HCT116 (cell line): ENCODE measurements around the gene ZNF554. TPM values are rescaled to one million over a fixed set of nuclear protein-coding genes. Genes with fewer than 3 reads are reported as not detected.

Source experiments
- ATAC-seq: fragments of 200-7000 bp; cut with Tn5 transposase; 2 replicates; pipeline ENCODE4 v1.9.1; 2020; ENCODE audit warnings: mild to moderate bottlenecking, moderate library complexity
- BruUV-seq: library from RNA; stranded (reverse); fragments of 400-500 nt; replicated peaks from 2 replicates; lab custom pipeline; 2021; lab: Mats Ljungman, UMichigan
- CTCF ChIA-PET: fragments of 300-600 bp; sonication (Branson Sonifier 250); formaldehyde crosslinking; loops from one replicate; lab custom pipeline; 2021; ENCODE audit warnings: antibody characterized with exemption; lab: Charles Lee
- POLR2A ChIA-PET: fragments of 300-600, 350-600 bp; sonication (Branson Sonifier 250); formaldehyde crosslinking; loops from one replicate; lab custom pipeline; 2021; ENCODE audit warnings: antibody characterized with exemption; lab: Charles Lee
- RAD21 ChIA-PET, 2 experiments: fragments of 300-600 bp; sonication (Branson Sonifier 250); formaldehyde crosslinking; loops; one replicate each; lab custom pipeline; 2023; ENCODE audit warnings: low total read pairs in 2 of 2; ENCODE audit not compliant: uncharacterized antibody in 2 of 2, unreplicated experiment in 2 of 2, low non-redundant PET in 1 of 2; lab: Charles Lee
- DNase-seq: peaks from one replicate; pipeline ENCODE4 v3.0.0-alpha.2; 2010; ENCODE audit warnings: low read depth, low spot score
- H2AFZ ChIP-seq: fragments of 200-600 bp; shearing (Covaris generic), sonication (generic); 2 replicates; pipeline ENCODE4 v1.6.1; 2017; ENCODE audit warnings: low read depth, mixed run types, mixed read lengths, antibody characterized with exemption, low read length; ENCODE audit not compliant: poor library complexity, severe bottlenecking
- H3K27ac ChIP-seq: 2 replicates; pipeline ENCODE4 v1.5.1; 2012; ENCODE audit warnings: low read depth, low read length
- H3K27me3 ChIP-seq: fragments of 200-600 bp; sonication (generic); 2 replicates; pipeline ENCODE4 v1.6.1; 2016; ENCODE audit warnings: mixed run types, low read length, mixed read lengths; ENCODE audit not compliant: insufficient read depth
- H3K36me3 ChIP-seq, 2 experiments: fragments of 200-500 bp in 1 of 2; fragments of 200-600 bp in 1 of 2; sonication (Bioruptor generic) in 1 of 2; sonication (generic) in 1 of 2; 2 replicates each; pipeline versions ENCODE4 v1.5.1 to v1.6.1; 2014 to 2016; ENCODE audit warnings: low read length in 2 of 2, inconsistent platforms in 1 of 2, mixed read lengths in 1 of 2, mixed run types in 1 of 2; ENCODE audit not compliant: insufficient read depth in 2 of 2, control insufficient read depth in 1 of 2
- H3K4me1 ChIP-seq, 2 experiments: fragments of 200-600 bp in 1 of 2; sonication (generic) in 1 of 2; 2 replicates each; pipeline versions ENCODE4 v1.5.1 to v1.6.1; 2012 to 2017; ENCODE audit warnings: low read length in 2 of 2, inconsistent platforms in 1 of 2, mild to moderate bottlenecking in 1 of 2, mixed read lengths in 1 of 2, mixed run types in 1 of 2, moderate library complexity in 1 of 2; ENCODE audit not compliant: insufficient read depth in 2 of 2, control insufficient read depth in 1 of 2
- H3K4me2 ChIP-seq: fragments of 200-600 bp; sonication (generic); 2 replicates; pipeline ENCODE4 v1.6.1; 2017; ENCODE audit warnings: mixed run types, low read length, mixed read lengths
- H3K4me3 ChIP-seq, 2 experiments: fragments of 200-600 bp in 1 of 2; sonication (generic) in 1 of 2; replicated peaks in 1 of 2; 2 replicates each; pipeline ENCODE4 v1.5.1; 2011 to 2016; ENCODE audit warnings: low read length in 2 of 2, control low read depth in 1 of 2, low read depth in 1 of 2, mild to moderate bottlenecking in 1 of 2, mixed read lengths in 1 of 2, mixed run types in 1 of 2
- H3K79me2 ChIP-seq: fragments of 200-600 bp; sonication (generic); 2 replicates; pipeline ENCODE4 v1.6.1; 2017; ENCODE audit warnings: mild to moderate bottlenecking, mixed run types, low read length, moderate library complexity, mixed read lengths; ENCODE audit not compliant: insufficient read depth
- H3K9ac ChIP-seq: fragments of 200-600 bp; sonication (generic); 2 replicates; pipeline ENCODE4 v1.6.1; 2016; ENCODE audit warnings: low read length, mixed read lengths
- H3K9me2 ChIP-seq: fragments of 200-600 bp; sonication (generic), shearing (Covaris generic); 2 replicates; pipeline ENCODE4 v1.6.1; 2017; ENCODE audit warnings: mixed run types, mild to moderate bottlenecking, moderate library complexity; ENCODE audit not compliant: insufficient read depth
- H3K9me3 ChIP-seq, 2 experiments: fragments of 200-500 bp in 1 of 2; fragments of 200-600 bp in 1 of 2; sonication (Bioruptor generic) in 1 of 2; sonication (generic) in 1 of 2; 2 replicates each; pipeline ENCODE4 v1.6.1; 2014 to 2017; ENCODE audit warnings: low read length in 2 of 2, mixed read lengths in 2 of 2, inconsistent platforms in 1 of 2, low read depth in 1 of 2, mild to moderate bottlenecking in 1 of 2, mixed run types in 1 of 2, moderate library complexity in 1 of 2; ENCODE audit not compliant: control insufficient read depth in 1 of 2, insufficient read depth in 1 of 2
- H4K20me1 ChIP-seq: fragments of 200-600 bp; sonication (generic), shearing (Covaris generic); 2 replicates; pipeline ENCODE4 v1.6.1; 2017; ENCODE audit warnings: mixed run types, mild to moderate bottlenecking, moderate library complexity; ENCODE audit not compliant: insufficient read depth
- CEBPB ChIP-seq: IDR thresholded peaks from 2 replicates; pipeline ENCODE4 v1.6.1; 2012; ENCODE audit warnings: low read depth
- ELF1 ChIP-seq: IDR thresholded peaks from 2 replicates; pipeline ENCODE4 v1.6.1; 2012; ENCODE audit warnings: low read depth, borderline replicate concordance
- EZH2 ChIP-seq: fragments of 200-600 bp; sonication (generic); IDR thresholded peaks from 2 replicates; pipeline ENCODE4 v1.6.1; 2017; ENCODE audit warnings: antibody characterized with exemption, mixed run types
- FOSL1 ChIP-seq: IDR thresholded peaks from 2 replicates; pipeline ENCODE4 v1.6.1; 2012; ENCODE audit warnings: low read depth
- JUND ChIP-seq: IDR thresholded peaks from 2 replicates; pipeline ENCODE4 v1.6.1; 2012
- POLR2A ChIP-seq: IDR thresholded peaks from 2 replicates; pipeline ENCODE4 v1.7.0; 2011; ENCODE audit warnings: borderline replicate concordance; ENCODE audit not compliant: insufficient read depth, insufficient read length; ENCODE audit errors: extremely low read depth
- POLR2AphosphoS5 ChIP-seq: IDR thresholded peaks from 2 replicates; pipeline ENCODE4 v1.6.1; 2011; ENCODE audit warnings: mild to moderate bottlenecking, low read depth, low read length, moderate library complexity
- SIN3A ChIP-seq: IDR thresholded peaks from 2 replicates; pipeline ENCODE4 v1.6.1; 2012; ENCODE audit warnings: low read depth
- SP1 ChIP-seq: IDR thresholded peaks from 2 replicates; pipeline ENCODE4 v1.6.1; 2012; ENCODE audit warnings: low read depth
- SRF ChIP-seq: IDR thresholded peaks from 2 replicates; pipeline ENCODE4 v1.6.1; 2012; ENCODE audit warnings: low read depth
- TCF7L2 ChIP-seq: IDR thresholded peaks from 2 replicates; pipeline ENCODE4 v1.7.0; 2011; ENCODE audit warnings: borderline replicate concordance, inconsistent platforms; ENCODE audit not compliant: insufficient read depth, insufficient read length; ENCODE audit errors: extremely low read depth
- ZFX ChIP-seq: fragments of 450-650 bp; IDR thresholded peaks from 2 replicates; pipeline ENCODE4 v1.6.1; 2017
- ZNF274 ChIP-seq: fragments of 200-500 bp; sonication (Bioruptor generic); IDR thresholded peaks from 2 replicates; pipeline ENCODE4 v1.6.1; 2014; ENCODE audit warnings: mild to moderate bottlenecking, low read depth, low read length, inconsistent platforms
- intact Hi-C: fragments of 100-400 bp; cut with micrococcal nuclease; formaldehyde crosslinking; loops from 2 replicates; pipeline ENCODE4 v1.10.0; 2022
- total RNA-seq: library from RNA; stranded (reverse); gene quantifications from one replicate; pipeline ENCODE4 v1.2.1, GENCODE V29; 2021; ENCODE audit not compliant: unreplicated experiment
- TF ChIP-seq, protein P1 (sequence below): IDR thresholded peaks from 2 replicates; pipeline ENCODE4 v1.6.1; 2011; ENCODE audit warnings: mild to moderate bottlenecking, low read length, moderate library complexity; ENCODE audit not compliant: insufficient replicate concordance; ENCODE audit errors: extremely low read depth
- TF ChIP-seq, protein P2 (sequence below): IDR thresholded peaks from 2 replicates; pipeline ENCODE4 v1.6.1; 2012; ENCODE audit warnings: low read depth
- TF ChIP-seq, protein P3 (sequence below): IDR thresholded peaks from 2 replicates; pipeline ENCODE4 v1.6.1; 2012
- TF ChIP-seq, protein P4 (sequence below): IDR thresholded peaks from 2 replicates; pipeline ENCODE4 v1.6.1; 2012
- TF ChIP-seq, protein P5 (sequence below), 3 experiments: fragments of 200-600 bp in 1 of 3; sonication (generic) in 1 of 3; IDR thresholded peaks in 2 of 3; conservative IDR thresholded peaks in 1 of 3; 2 replicates each; pipeline ENCODE4 v1.5.1; 2012 to 2017; ENCODE audit warnings: low read depth in 2 of 3, low read length in 2 of 3, antibody characterized with exemption in 1 of 3, borderline replicate concordance in 1 of 3, control low read depth in 1 of 3, mild to moderate bottlenecking in 1 of 3, mixed read lengths in 1 of 3, mixed run types in 1 of 3, moderate library complexity in 1 of 3; ENCODE audit not compliant: insufficient read depth in 1 of 3

The ZNF554 gene
- total RNA-seq, 1 experiment from 2014 or later: 4.0 TPM

DNA sequence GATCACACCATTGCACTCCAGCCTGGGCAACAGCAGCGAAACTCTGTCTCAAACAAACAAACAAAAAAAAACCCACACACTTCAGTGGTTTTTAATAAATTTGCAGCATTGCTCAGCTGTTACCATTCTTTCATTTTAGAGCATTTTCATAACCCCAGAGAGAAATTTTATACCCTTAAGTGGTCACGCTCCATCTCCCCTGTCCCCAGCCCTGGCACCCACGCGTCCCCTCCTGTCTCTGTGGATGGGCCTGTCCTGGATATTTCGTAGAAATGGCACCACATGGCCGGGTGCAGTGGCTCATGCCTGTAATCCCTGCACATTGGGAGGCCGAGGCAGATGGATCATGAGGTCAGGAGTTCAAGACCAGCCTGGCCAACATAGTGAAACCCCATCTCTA is 26.5 kb upstream of the ZNF554 start:
- CTCF ChIA-PET: no interaction called here
- H4K20me1 ChIP-seq: no peaks in the 10 kb centered on the region
- RAD21 ChIA-PET: no interaction called here
- no TSS peak for BruUV-seq
- no peaks in the 10 kb centered on the region for H3K9me3 ChIP-seq
- H3K27me3 ChIP-seq: no peaks in the 10 kb centered on the region
- peaks cover 57% of the 10 kb centered on the region for H3K79me2 ChIP-seq
- DNase-seq: no peak
- H3K9me2 ChIP-seq: no peaks in the 10 kb centered on the region
- H3K4me1 ChIP-seq: no peaks in the 10 kb centered on the region
- H3K9ac ChIP-seq: no peak overlapping the region
- intact Hi-C loops: no loop called here
- H2AFZ ChIP-seq: no peak overlapping the region
- ATAC-seq: no peak
- no peak overlapping the region for H3K4me3 ChIP-seq
- no peak for TF ChIP-seq TCF7L2
- TF ChIP-seq, protein P1, sequence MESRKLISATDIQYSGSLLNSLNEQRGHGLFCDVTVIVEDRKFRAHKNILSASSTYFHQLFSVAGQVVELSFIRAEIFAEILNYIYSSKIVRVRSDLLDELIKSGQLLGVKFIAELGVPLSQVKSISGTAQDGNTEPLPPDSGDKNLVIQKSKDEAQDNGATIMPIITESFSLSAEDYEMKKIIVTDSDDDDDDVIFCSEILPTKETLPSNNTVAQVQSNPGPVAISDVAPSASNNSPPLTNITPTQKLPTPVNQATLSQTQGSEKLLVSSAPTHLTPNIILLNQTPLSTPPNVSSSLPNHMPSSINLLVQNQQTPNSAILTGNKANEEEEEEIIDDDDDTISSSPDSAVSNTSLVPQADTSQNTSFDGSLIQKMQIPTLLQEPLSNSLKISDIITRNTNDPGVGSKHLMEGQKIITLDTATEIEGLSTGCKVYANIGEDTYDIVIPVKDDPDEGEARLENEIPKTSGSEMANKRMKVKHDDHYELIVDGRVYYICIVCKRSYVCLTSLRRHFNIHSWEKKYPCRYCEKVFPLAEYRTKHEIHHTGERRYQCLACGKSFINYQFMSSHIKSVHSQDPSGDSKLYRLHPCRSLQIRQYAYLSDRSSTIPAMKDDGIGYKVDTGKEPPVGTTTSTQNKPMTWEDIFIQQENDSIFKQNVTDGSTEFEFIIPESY: no peak
- no peak for TF ChIP-seq ELF1
- TF ChIP-seq EZH2: no peak
- TF ChIP-seq, protein P2, sequence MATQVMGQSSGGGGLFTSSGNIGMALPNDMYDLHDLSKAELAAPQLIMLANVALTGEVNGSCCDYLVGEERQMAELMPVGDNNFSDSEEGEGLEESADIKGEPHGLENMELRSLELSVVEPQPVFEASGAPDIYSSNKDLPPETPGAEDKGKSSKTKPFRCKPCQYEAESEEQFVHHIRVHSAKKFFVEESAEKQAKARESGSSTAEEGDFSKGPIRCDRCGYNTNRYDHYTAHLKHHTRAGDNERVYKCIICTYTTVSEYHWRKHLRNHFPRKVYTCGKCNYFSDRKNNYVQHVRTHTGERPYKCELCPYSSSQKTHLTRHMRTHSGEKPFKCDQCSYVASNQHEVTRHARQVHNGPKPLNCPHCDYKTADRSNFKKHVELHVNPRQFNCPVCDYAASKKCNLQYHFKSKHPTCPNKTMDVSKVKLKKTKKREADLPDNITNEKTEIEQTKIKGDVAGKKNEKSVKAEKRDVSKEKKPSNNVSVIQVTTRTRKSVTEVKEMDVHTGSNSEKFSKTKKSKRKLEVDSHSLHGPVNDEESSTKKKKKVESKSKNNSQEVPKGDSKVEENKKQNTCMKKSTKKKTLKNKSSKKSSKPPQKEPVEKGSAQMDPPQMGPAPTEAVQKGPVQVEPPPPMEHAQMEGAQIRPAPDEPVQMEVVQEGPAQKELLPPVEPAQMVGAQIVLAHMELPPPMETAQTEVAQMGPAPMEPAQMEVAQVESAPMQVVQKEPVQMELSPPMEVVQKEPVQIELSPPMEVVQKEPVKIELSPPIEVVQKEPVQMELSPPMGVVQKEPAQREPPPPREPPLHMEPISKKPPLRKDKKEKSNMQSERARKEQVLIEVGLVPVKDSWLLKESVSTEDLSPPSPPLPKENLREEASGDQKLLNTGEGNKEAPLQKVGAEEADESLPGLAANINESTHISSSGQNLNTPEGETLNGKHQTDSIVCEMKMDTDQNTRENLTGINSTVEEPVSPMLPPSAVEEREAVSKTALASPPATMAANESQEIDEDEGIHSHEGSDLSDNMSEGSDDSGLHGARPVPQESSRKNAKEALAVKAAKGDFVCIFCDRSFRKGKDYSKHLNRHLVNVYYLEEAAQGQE: no peak
- TF ChIP-seq POLR2A: no peak
- no peak for TF ChIP-seq ZNF274
- TF ChIP-seq CEBPB: no peak
- no peak for TF ChIP-seq JUND
- TF ChIP-seq, protein P3, sequence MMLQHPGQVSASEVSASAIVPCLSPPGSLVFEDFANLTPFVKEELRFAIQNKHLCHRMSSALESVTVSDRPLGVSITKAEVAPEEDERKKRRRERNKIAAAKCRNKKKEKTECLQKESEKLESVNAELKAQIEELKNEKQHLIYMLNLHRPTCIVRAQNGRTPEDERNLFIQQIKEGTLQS: no peak
- TF ChIP-seq, protein P4, sequence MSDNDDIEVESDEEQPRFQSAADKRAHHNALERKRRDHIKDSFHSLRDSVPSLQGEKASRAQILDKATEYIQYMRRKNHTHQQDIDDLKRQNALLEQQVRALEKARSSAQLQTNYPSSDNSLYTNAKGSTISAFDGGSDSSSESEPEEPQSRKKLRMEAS: no peak
- no peak for TF ChIP-seq SRF
- TF ChIP-seq, protein P5, sequence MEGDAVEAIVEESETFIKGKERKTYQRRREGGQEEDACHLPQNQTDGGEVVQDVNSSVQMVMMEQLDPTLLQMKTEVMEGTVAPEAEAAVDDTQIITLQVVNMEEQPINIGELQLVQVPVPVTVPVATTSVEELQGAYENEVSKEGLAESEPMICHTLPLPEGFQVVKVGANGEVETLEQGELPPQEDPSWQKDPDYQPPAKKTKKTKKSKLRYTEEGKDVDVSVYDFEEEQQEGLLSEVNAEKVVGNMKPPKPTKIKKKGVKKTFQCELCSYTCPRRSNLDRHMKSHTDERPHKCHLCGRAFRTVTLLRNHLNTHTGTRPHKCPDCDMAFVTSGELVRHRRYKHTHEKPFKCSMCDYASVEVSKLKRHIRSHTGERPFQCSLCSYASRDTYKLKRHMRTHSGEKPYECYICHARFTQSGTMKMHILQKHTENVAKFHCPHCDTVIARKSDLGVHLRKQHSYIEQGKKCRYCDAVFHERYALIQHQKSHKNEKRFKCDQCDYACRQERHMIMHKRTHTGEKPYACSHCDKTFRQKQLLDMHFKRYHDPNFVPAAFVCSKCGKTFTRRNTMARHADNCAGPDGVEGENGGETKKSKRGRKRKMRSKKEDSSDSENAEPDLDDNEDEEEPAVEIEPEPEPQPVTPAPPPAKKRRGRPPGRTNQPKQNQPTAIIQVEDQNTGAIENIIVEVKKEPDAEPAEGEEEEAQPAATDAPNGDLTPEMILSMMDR (IDR thresholded peaks at IDR 0.05 in 2 of 3, conservative IDR thresholded peaks at IDR 0.05 in 1 of 3; ENCODE audit: borderline replicate concordance in 1 of 3, insufficient read depth in 1 of 3, low read depth in 2 of 3, low read length in 2 of 3): no peak
- no peak for TF ChIP-seq ZFX
- TF ChIP-seq SP1: no peak
- no peak for TF ChIP-seq FOSL1
- no peak for TF ChIP-seq SIN3A
- no peak for TF ChIP-seq POLR2AphosphoS5
- no peak overlapping the region for H3K27ac ChIP-seq
- no peak overlapping the region for H3K4me2 ChIP-seq
- peaks cover 30 to 49% of the 10 kb centered on the region in 2 experiments; a peak in 3 of 4 replicates for H3K36me3 ChIP-seq
- POLR2A ChIA-PET: no interaction called here
